CD4-positive, alpha-beta T cell treated with Interleukin-6 for 4 hours (primary cell): ENCODE results near the gene PNPO.
"Not testable (repeated sequence)": the region's sequence is repeated elsewhere in the genome, so short reads cannot be mapped to it uniquely, and the experiment has no call there.

Source experiments
- DNase-seq: peaks from one replicate; pipeline ENCODE4 v3.0.0-alpha.2; 2020; ENCODE audit warnings: mixed read lengths

The PNPO gene

DNA sequence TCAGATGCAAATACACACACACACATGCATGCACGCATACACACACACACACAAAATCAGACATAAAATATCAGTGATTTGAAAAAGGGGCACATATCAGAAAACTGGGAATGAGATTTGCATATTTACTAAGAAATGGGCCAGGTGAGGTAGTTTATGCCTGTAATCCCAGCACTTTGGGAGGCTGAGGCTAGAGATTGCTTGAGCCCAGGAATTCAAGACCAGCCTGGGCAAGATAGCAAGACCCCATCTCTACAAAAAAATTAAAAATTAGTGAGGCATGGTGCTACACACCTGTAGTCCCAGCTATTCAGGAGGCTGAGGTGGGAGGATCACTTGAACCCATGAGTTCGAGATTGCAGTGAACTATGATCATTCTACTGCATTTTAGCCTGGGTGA is 22.4 kb upstream of the PNPO start:
- no peak for DNase-seq

DNA sequence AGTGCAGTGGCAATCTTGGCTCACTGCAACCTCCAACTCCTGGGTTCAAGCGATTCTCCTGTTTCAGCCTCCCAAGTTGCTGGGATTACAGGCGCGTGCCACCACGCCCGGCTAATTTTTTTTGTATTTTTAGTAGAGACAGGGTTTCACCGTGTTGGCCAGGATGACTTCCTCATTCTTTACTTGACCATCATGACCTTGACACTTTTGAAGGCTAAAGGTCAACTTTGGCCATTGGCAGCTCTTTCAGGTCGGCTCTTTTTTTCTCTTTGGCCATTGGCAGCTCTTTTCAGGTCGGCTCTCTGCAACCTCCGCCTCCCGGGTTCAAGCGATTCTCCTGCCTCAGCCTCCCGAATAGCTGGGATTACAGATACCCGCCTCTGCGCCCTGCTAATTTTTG is 21.5 kb upstream of the PNPO start:
- not testable (repeated sequence) for DNase-seq

DNA sequence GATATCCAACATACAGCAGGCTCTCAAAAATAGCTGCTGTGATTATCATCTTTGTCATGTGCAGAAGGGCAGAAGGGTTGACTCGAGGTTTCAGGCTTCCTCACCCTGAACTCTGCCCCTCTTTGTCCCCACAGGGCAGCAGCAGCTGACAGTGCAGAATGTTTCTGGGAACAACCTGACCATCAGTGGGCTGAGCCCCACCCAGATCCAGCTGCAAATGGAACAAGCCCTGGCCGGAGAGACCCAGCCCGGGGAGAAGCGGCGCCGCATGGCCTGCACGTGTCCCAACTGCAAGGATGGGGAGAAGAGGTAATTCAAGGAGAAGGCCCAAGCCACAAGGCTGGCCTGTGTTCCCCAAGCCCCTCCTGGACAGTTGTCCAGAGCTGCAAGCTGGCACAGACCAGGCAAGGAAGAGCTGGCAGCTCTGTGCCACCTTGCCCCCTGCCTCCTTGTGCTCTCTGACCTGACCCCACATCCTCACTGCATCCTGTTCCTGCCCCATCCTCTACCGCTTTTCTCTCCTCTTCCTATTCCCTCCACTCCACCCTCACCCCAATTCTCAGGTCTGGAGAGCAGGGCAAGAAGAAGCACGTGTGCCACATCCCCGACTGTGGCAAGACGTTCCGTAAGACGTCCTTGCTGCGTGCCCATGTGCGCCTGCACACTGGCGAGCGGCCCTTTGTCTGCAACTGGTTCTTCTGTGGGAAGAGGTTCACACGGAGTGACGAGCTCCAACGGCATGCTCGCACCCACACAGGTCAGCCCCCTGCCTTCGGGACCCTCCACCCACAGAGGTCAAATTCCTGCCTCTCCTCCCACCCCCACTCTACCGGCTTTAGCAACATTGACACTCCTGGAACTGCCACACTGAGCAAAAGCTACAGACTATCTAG is 16.3 kb upstream of the PNPO start:
- DNase-seq = no peak

DNA sequence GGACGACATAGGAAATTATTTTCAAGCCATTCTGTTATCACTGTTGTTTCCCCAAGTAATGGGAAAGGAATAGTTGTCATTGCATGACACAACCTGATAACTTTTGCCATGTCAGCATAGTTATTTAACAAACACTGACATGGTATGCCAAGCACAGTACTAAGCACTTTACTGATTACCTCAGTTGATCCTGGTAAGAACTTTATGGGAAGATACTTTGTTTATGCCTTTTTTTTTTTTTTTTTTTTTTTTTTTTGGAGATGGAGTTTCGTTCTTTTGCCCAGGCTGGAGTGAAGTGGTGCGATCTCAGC is 15.7 kb upstream of the PNPO start:
- no peak for DNase-seq

DNA sequence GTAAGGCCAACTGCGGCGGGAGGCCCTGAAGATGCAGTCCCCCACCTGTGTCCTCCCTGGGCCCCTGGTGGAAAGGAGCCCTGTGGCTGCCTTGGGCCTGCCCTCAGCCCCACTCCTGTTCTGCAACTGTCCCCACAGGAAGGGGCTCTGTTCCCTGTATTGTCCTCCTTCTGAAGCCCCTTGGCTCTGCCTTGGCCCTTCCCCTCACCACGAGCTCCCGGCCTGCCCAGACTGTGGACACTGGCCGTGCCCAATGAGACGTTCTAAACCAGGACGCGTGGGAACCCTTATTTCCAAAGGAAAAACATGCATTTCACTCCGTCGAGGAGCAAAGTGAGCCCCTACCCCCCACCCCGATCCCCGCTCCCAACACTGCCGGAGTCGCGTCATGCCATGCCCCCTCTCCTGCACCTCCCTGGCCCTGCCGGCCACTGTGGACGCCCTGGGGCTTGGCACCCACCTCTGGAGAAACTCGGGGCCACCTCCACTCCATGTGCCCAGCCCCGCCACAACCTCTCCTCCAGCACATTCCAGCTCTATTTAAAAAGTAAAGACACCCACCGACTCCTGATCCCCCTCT is 13.5 kb upstream of the PNPO start:
- DNase-seq = no peak

DNA sequence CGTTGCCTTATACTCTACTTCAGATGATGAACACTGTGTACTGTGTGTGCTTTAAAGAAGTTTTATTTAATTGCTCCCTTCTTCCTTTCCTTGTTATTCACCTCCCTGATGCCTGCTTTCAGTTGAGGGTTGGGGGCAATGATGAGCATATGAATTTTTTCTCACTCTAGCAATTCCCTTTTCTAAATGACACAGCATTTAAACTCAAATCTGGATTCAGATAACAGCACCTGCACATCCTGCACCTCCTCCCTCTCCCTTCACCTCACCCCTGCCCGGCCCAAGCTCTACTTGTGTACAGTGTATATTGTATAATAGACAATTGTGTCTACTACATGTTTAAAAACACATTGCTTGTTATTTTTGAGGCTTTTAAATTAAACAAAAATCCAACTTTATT is 13.0 kb upstream of the PNPO start:
- no peak for DNase-seq

DNA sequence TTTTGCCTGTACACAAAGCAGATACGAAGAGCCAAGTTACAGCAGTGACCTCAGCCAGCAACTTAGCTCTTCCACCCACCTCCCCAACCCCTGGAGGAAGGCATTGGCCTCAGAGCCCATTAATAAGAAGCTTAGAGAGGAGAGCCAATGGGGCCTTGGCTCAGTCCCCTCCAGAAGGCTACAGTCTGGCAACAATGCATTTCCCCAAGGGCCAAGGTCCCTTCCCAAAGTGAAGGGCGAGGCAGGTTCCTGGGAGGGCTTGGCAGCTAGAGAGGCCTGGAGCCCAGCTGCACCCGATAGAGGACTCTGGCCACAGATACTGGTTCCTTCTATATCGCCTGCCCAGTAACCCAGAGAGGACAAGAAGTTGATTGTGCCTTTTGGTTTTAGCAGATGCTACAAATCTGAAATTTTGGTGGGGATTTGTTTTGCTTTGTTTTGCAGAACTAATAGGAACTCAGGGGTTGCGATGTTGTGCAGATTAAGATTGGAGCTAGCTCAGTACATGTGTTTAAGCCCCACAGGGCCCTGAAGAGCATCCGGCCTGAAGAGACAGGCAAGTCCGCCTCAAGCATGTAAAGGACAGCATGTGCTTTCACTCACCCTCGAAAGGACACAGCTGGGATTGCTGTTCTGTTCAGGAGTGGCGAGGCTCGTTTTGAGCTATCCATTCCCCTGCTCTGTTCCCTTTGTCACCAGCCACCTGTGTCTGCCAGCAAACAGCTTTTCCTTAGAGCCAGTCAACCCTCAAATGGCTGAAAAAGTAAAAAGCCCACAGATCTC is 12.0 kb upstream of the PNPO start:
- no peak for DNase-seq

DNA sequence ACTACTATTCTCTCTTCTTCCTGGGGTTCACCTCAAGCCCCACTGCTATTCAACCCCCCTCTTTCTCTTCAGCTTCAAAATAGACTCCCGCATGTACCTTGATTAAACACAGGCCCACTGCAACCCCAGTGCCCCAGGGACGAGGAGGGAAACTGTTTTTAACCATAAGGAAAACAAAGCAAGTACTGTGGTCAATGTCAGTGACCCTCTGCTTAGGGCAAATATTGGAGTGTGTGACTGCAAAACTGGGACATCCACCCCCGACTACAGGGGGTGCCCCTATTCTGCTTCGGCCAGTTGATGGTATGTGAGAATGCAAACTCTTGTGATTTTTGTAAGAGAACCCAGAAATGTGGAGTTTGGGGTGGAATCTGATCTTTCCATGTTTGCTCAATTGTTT is 9.5 kb upstream of the PNPO start:
- DNase-seq = no peak

DNA sequence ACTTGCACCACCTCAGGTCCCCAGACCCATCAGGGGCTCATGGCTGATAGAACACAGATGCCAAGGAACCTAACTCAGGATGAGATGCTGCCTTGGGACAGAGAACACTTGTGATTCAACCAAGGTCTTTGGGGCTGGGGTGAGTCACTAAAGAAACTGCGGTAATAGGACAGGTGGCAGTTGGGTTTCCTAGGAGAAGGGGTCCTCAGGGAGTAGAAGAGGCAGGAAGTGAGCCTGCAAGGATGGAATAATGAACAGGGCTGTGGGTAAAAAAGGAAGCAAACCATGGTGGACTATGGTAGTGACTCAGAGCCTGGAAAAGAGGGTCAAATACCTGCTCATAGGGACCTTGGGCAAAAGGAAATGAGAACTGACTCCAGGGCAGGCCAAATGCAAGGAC is 6.5 kb upstream of the PNPO start:
- no peak for DNase-seq

DNA sequence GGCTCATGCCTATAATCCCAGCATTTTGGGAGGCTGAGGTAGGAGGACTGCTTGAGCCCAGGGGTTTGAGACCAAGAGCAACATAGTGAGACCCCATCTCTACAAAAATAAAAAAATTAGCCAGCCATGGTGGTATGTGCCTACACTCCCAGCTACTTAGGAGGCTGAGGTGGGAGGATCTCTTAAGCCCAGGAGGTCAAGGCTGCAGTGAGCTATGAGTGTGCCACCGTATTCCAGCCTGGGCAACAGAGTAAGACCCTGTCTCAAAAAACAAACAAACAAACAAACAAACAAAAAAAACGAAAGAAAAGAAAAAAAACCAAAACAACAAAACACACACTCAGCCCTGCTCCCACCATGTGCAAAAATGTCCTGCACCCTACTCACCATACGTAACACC is 5.9 kb upstream of the PNPO start:
- not testable (repeated sequence) for DNase-seq

DNA sequence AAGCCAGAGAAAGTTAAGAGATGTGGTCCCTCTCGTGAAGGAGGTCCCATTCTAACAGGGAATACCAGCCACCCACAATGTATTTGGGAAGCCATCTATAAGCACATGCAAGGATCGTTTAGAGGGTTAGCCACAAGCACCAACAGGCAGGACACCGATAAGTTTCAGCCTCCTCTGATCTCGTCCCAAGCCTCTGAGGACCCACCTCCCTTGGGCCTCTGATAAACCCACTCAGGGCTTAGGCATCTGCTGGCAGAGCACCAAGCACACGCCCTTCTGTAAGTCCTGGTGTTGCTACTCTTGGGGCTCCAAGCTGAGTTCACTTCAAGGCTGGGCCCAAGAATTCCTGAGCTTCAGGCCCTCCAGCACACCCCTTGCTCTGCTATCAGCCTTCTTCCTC is 5.4 kb upstream of the PNPO start:
- no peak for DNase-seq

DNA sequence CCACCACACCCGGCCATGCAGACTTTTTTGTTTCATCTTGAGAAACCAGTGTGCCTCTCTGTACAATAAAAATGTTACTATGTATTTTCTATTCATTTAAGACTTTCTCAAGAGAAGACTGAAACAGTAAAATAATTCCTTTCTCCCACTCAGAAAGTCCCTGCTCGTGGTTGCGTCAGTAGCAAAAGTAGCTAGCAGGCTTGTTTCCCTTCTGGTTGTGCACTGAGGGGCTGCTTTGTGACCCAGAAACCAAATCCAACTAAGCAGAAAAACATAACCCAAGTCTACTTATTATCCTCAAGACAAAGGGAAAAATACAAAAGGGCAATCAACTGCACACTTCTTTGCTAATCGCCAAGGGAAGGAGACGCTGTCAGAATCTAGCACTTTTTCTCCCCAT is 3.4 kb upstream of the PNPO start:
- no peak for DNase-seq

DNA sequence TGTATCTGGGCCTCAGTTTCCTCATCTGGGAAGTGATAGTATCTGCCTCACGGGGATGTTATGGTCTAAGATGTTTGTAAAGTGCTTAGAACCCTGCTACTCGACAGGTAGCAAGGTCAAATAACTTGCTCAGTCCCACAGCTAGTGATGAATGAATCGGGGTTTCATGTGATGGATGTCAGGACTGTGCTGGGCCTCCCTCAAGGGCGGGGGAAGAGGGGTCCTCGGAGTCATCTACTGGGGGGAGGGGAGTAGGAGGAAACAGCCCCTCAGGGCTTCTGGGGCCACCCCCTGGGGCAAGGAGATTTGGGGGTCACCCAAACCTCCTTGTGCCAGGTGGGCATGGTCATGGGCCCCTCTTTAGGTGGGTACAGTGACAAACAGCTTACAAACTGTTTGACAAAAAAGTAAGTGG is 732 bp downstream of the PNPO start:
- DNase-seq = no peak

DNA sequence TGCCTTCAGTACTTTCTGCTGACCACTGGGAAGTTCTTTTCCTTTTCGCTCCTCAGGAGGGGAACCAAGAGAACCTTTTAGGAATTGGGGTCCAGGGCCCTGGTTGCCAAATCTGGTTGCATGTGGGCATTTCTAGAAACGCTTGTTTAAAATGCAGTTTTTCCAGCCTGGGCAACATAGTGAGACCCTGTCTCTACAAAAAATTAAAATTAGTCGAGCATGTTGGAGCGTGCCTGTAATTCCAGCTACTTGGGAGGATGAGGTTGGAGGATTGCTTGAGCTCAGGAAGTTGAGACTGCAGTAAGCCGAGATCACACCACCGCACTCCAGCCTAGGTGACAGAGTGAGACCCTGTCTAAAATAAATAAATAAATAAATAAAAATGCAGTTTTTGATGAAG is 1.2 kb downstream of the PNPO start:
- no peak for DNase-seq

DNA sequence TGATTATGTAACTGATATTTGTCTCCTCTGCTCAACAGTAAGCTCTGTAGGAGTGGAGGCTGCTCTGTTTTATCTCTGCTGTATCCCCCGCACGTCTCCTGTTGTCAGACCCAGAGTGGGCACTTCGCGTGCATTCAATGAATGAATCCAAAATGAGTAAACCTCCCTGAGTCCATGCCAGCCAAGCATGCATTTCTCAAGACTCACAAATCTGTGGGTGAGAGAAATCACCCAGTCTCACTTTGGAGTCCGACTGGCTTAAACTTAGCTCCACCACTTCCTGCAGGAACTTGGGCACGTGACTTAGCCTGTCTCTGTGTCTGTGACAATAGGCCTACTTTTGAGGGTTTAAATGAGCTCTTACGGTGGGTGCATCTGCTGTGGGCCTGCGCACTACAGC is 3.7 kb downstream of the PNPO start:
- peak; percentile 45 for DNase-seq

DNA sequence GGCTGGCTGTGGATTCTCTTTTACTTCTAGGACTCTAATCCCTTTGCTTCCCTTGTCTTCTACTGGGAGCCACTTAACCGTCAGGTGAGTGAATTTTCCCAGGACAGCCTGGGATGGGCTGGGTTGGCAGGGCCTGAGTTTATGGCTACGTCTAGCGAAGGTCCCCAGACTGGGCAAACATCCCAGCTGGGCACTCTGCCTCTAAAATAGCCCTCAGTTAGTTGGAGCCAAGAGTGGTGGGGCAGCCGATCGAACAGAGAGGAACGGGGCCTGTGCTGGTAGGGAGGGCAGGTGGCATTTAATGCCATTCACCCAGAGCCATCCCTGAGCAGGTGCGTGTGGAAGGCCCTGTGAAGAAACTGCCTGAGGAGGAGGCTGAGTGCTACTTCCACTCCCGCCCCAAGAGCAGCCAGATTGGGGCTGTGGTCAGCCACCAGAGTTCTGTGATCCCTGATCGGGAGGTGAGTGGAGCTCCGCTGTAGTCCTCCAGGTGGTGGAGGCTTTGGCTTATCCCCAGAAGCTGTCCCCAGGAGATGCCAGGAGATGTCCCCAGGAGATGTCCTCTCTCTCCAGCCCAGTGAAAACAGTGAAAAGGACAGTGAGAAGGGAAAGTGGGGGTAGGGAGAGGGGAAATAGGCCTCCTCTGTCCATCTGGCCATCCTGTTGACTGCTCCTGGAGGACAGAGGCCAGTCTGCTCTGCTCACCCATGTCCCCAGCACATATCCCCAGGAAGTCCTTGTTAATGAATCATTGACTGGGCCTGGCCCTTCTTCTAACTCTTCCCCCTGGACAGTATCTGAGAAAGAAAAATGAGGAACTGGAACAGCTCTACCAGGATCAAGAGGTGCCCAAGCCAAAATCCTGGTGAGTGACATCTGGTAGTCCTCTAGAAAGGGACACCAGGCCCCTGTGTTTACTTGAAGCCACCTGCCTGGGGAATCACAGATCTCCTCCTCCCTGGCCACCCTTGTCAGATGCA is 4.4 kb downstream of the PNPO start:
- no peak for DNase-seq

DNA sequence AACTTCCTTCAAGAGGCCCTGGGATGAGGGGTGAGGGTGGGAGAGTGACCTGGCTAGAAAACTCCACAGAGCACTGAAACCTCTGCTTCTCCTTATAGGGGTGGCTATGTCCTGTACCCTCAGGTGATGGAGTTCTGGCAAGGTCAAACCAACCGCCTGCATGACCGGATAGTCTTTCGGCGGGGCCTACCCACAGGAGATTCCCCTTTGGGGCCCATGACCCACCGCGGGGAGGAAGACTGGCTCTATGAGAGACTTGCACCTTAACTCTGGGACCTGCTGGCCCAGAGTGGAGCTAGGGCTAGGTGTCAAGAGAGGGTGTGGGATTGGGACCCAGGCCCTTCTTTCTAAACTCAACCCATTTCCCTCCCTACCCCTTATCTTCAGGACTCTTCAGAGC is 5.1 kb downstream of the PNPO start:
- DNase-seq = no peak

DNA sequence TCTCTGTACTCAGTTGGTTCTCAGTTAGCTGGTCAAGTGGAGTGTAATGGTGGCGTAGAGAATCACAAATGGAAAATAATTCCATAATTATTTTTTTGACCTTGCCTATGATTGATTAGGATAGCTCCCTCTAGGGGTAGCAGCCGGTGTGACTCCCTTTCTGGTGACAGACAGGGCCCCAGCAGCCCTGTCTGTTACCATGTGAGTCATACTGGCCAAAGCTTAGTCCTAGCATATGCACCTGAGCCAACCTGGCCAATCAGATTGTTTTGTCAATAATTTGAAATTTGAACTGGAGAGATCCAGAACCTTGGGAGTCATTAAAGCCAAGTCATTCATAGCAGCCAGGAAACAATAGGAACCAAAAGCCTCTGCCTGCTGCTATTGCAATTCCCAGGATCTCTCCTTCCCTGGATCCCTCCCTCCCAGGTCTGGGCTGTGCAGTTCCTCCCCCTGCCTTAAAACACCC is 5.6 kb downstream of the PNPO start:
- peak; percentile 80 for DNase-seq

DNA sequence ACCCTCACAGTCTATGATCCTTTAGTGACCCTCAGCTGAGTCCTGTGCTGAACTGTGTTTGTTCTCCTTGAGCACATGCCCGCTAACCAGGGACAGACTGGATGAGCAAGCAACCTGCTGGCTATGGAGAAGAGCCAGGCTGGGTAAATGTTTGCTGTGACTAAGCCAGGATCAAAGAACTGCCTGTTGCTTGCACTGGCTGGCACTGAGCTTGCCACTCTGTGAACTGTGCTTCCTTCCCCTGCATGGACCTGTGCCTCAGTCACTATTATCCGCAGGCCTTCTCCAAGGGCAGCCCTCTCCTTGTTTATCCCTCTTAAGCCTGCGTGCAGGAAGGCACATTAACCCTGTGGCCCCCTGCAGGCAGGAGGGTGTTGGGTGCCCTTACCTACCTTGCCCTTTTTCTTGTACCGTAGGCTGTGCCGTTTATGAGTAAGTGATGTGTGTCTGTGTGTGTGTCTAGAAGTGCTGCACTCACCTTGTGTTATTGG is 7.4 kb downstream of the PNPO start:
- DNase-seq = no peak

DNA sequence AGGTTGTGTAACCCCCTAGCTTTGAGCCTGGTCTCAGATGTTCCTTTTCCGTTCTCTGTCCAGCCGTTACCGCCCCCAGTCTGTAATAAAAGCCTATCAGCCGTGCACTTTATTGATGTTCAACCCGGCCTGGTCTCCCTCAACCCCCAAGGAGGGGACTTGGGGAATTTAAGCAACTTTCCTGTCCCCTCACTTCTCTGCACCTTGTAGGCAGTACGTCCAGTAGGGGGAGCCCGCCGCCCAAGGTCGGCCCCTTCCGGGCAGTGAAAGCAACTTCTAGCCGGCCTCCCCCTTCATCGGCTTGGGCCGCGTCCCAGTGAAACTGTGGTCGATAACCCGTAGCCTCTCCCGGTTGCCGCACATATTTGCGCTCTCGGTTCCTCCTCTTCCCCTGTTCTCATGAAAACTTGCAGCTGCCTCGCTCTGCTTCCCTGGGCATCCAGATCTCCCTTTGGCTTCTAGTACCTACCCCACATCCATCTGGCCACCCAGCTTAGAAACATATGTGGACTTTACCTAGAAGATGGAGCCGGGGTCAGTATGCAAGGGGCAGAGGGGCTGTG is 7.9 kb downstream of the PNPO start:
- peak; percentile 87 for DNase-seq

DNA sequence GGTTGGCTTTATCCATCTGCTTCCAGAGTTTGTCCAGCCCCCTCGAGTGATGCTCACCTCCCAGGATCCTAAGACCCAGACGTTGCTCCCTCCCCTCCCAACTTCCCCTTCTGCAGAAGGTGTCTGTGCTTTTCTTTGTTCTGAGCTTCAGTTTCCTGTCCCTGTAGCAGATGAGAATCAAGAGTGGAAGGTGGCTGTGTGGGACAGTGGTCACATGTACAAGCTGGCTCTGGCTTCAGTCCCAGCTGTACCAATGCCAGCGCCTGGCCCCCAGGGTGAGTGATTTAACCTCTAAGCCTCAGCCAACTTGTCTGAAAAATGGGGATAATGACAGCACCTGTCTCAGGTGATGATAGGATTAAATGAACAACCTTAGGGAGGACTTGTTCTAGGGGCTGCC is 8.6 kb downstream of the PNPO start:
- DNase-seq = peak; percentile 37

DNA sequence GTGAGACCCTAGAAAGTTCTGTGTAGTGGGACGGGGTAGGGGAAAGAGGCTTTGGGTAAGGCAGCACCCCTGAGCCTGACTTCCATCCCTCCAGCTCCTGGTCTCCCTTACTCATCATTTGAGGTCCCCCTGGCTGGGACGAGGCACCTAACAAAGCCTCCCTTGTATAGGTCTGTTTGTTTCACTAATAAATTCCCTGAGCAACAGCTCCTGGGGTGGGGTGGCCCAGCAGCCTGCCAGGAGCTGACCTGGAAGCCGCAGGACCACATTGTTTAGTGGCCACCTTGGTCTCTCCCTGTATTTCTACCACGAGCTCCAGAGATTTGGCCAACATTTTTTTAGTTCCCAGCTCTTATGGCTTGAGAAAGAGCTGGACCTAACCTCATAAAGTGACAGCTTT is 9.1 kb downstream of the PNPO start:
- no peak for DNase-seq
